ENCODE results near the gene KCNN3.

KCNN3 gene

GRCh38 chr1:154719586-154720327 is 150.3 kb downstream of the KCNN3 start:
- DNase-seq = no peak

GRCh38 chr1:154718566-154718965 is 151.5 kb downstream of the KCNN3 start:
- DNase-seq = no peak

GRCh38 chr1:154717528-154717924 is 152.6 kb downstream of the KCNN3 start:
- DNase-seq = no peak

GRCh38 chr1:154716614-154717527 is 153.2 kb downstream of the KCNN3 start:
- no peak for DNase-seq

- no peak for DNase-seq
These were observed 154.1 kb downstream of the KCNN3 start for GRCh38 chr1:154716011-154716410.

- DNase-seq = no peak
These were observed 154.7 kb downstream of the KCNN3 start for GRCh38 chr1:154715385-154715784.

- no peak for DNase-seq
These were observed 155.4 kb downstream of the KCNN3 start for GRCh38 chr1:154714638-154715037.

GRCh38 chr1:154714052-154714623 is 155.9 kb downstream of the KCNN3 start:
- DNase-seq = no peak

- no peak for DNase-seq
These were observed 157.1 kb downstream of the KCNN3 start for GRCh38 chr1:154713005-154713404.

GRCh38 chr1:154712166-154712810 is 157.8 kb downstream of the KCNN3 start:
- no peak for DNase-seq

- no peak for DNase-seq
These were observed 158.7 kb downstream of the KCNN3 start for GRCh38 chr1:154711416-154711815.

- DNase-seq = no peak
These were observed 160.0 kb downstream of the KCNN3 start for GRCh38 chr1:154710106-154710505.

GRCh38 chr1:154707901-154708463 is 162.1 kb downstream of the KCNN3 start:
- DNase-seq = no peak

- no peak for DNase-seq
These were observed 163.2 kb downstream of the KCNN3 start for GRCh38 chr1:154706851-154707250.

- no peak for DNase-seq
These were observed 164.5 kb downstream of the KCNN3 start for GRCh38 chr1:154705544-154705943.

GRCh38 chr1:154703170-154703569 is 166.9 kb downstream of the KCNN3 start:
- no peak for DNase-seq

- DNase-seq = no peak
These were observed 171.6 kb downstream of the KCNN3 start for GRCh38 chr1:154698320-154699096.

GRCh38 chr1:154697710-154698109 is 172.4 kb downstream of the KCNN3 start:
- no peak for DNase-seq

GRCh38 chr1:154696456-154696855 is 173.6 kb downstream of the KCNN3 start:
- DNase-seq = no peak

- DNase-seq = no peak
These were observed 174.1 kb downstream of the KCNN3 start for GRCh38 chr1:154695985-154696384.

GRCh38 chr1:154694995-154695394 is 175.1 kb downstream of the KCNN3 start:
- no peak for DNase-seq

GRCh38 chr1:154689083-154689482 is 181.0 kb downstream of the KCNN3 start:
- DNase-seq = no peak

Data from activated effector memory CD4-positive, alpha-beta T cell treated with Interleukin-2 at 50 U/mL for 16 hours (primary cell).